ENCODE results near the gene PITPNM1. TPM values are rescaled to one million over a fixed set of nuclear protein-coding genes. Genes with fewer than 3 reads are reported as not detected.

The PITPNM1 gene
- total RNA-seq, 4 donors from 2014 or later, result 24.5 to 35.9 (median 28.7) TPM

- Histone ChIP-seq H3K4me1 (peaks cover 39 to 67% (median 40%) of the 10 kb centered on the region in 3 donors), H3K9me3 (no peaks in the 10 kb centered on the region), H3K27ac (peak overlapping the region; percentile 92 to 96 (median 95)), H3K27me3 (no peaks in the 10 kb centered on the region), H3K4me3 (peak overlapping the region; percentile 67 to 94 (median 83)), H3K36me3 (peaks cover 15 to 46% (median 20%) of the 10 kb centered on the region in 3 donors)
- 90% methylated on average over 4 of the region's 45 CpGs; no CpG with 5 or more reads in 1 of the 2 donors for WGBS, 2 donors
- intact Hi-C loops (cut with DNase I), result no loop called here
- DNase-seq, result no peak
- TF ChIP-seq POLR2A (IDR thresholded peaks at IDR 0.05), result no peak
- TF ChIP-seq, protein P1, sequence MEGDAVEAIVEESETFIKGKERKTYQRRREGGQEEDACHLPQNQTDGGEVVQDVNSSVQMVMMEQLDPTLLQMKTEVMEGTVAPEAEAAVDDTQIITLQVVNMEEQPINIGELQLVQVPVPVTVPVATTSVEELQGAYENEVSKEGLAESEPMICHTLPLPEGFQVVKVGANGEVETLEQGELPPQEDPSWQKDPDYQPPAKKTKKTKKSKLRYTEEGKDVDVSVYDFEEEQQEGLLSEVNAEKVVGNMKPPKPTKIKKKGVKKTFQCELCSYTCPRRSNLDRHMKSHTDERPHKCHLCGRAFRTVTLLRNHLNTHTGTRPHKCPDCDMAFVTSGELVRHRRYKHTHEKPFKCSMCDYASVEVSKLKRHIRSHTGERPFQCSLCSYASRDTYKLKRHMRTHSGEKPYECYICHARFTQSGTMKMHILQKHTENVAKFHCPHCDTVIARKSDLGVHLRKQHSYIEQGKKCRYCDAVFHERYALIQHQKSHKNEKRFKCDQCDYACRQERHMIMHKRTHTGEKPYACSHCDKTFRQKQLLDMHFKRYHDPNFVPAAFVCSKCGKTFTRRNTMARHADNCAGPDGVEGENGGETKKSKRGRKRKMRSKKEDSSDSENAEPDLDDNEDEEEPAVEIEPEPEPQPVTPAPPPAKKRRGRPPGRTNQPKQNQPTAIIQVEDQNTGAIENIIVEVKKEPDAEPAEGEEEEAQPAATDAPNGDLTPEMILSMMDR (IDR thresholded peaks at IDR 0.05), result no peak
Measured at GRCh38 chr11:67442504-67443404, 62.4 kb downstream of the PITPNM1 start.

Small RNA genes lying within 50 kb of the gene (small RNA-seq; reads per million reads assigned to genes)
- 0 to 0.60 (median 0.08) reads per million in 4 donors for gene MIR6752

Other genes with a start within 250 kb of the PITPNM1 start
- 10 to 100 TPM; 54.1 to 93.2 (median 68.5) TPM for gene GRK2, start 238.9 kb downstream of the PITPNM1 start, total RNA-seq
- 10 to 100 TPM; 27.4 to 50.6 (median 41.6) TPM for gene ANKRD13D, start 216.1 kb downstream of the PITPNM1 start, total RNA-seq
- gene SSH3, start 201.8 kb downstream of the PITPNM1 start, total RNA-seq, result 10 to 100 TPM; 51.4 to 78.4 (median 64.8) TPM
- gene POLD4, start 151.8 kb downstream of the PITPNM1 start, total RNA-seq, result 100 to 1,000 TPM in 1 of 4 donors, 10 to 100 TPM in 3; 62.6 to 113 (median 74.7) TPM
- gene CLCF1, start 131.8 kb downstream of the PITPNM1 start, total RNA-seq, result 1 to 10 TPM; 2.3 to 6.8 (median 2.7) TPM
- 10 to 100 TPM; 10.6 to 18.3 (median 12.7) TPM for gene RAD9A, start 113.4 kb downstream of the PITPNM1 start, total RNA-seq
- gene PPP1CA, start 103.5 kb downstream of the PITPNM1 start, total RNA-seq, result 100 to 1,000 TPM; 146 to 202 (median 185) TPM
- gene TBC1D10C, start 101.3 kb downstream of the PITPNM1 start, total RNA-seq, result 1 to 10 TPM; 1.7 to 7.2 (median 3.5) TPM
- gene CARNS1, start 89.7 kb downstream of the PITPNM1 start, total RNA-seq, result under 1 TPM; 0.09 to 0.76 (median 0.25) TPM
- gene RPS6KB2, start 76.9 kb downstream of the PITPNM1 start, total RNA-seq, result 100 to 1,000 TPM in 3 of 4 donors, 10 to 100 TPM in 1; 67.5 to 121 (median 113) TPM
- 10 to 100 TPM in 1 of 4 donors, 1 to 10 TPM in 3; 5.9 to 14.1 (median 6.8) TPM for gene PTPRCAP, start 67.7 kb downstream of the PITPNM1 start, total RNA-seq
- gene CORO1B, start 61.9 kb downstream of the PITPNM1 start, total RNA-seq, result 100 to 1,000 TPM in 1 of 4 donors, 10 to 100 TPM in 3; 52.2 to 122 (median 57.6) TPM
- not detected for gene GPR152, start 52.6 kb downstream of the PITPNM1 start, total RNA-seq
- under 1 TPM in 1 of 4 donors, not detected in 3; 0.38 TPM for gene CABP4, start 50.0 kb downstream of the PITPNM1 start, total RNA-seq
- gene TMEM134, start 36.1 kb downstream of the PITPNM1 start, total RNA-seq, result 100 to 1,000 TPM; 109 to 205 (median 145) TPM
- 10 to 100 TPM; 16.8 to 63.3 (median 28.3) TPM for gene AIP, start 22.3 kb downstream of the PITPNM1 start, total RNA-seq
- 10 to 100 TPM; 32.0 to 55.2 (median 38.1) TPM for gene CDK2AP2, start 2.8 kb upstream of the PITPNM1 start, total RNA-seq
- gene CABP2, start 18.1 kb upstream of the PITPNM1 start, total RNA-seq, result not detected
- 1,000 to 10,000 TPM; 2,883 to 4,990 (median 3,239) TPM for gene GSTP1, start 78.4 kb upstream of the PITPNM1 start, total RNA-seq
- 100 to 1,000 TPM; 206 to 260 (median 254) TPM for gene NDUFV1, start 101.6 kb upstream of the PITPNM1 start, total RNA-seq
- 10 to 100 TPM; 37.5 to 68.0 (median 47.0) TPM for gene NUDT8, start 124.6 kb upstream of the PITPNM1 start, total RNA-seq
- gene TBX10, start 134.4 kb upstream of the PITPNM1 start, total RNA-seq, result not detected
- gene ACY3, start 145.4 kb upstream of the PITPNM1 start, total RNA-seq, result under 1 TPM in 1 of 4 donors, not detected in 3; 0.44 TPM
- 100 to 1,000 TPM in 3 of 4 donors, 10 to 100 TPM in 1; 62.6 to 181 (median 120) TPM for gene ALDH3B2, start 169.3 kb upstream of the PITPNM1 start, total RNA-seq